LNCaP clone FGC (cell line): ENCODE measurements around the gene LSS.

Experiments
- DNase-seq: peaks from one replicate; pipeline ENCODE4 v3.0.0-alpha.2; 2011; ENCODE audit warnings: low read depth
- H3K4me3 ChIP-seq: 2 replicates; pipeline ENCODE4 v1.5.1; 2011; ENCODE audit warnings: mild to moderate bottlenecking, low read depth, low read length, control low read depth
- CTCF ChIP-seq: IDR thresholded peaks from 2 replicates; pipeline ENCODE4 v1.5.1; 2012; ENCODE audit warnings: mild to moderate bottlenecking; ENCODE audit not compliant: control insufficient read depth, insufficient read depth; ENCODE audit errors: extremely low read depth

The LSS gene

GRCh38 chr21:46157396-46157986 lies 71.1 kb downstream of the LSS start:
- TF ChIP-seq CTCF: no peak
- no peak for DNase-seq
- H3K4me3 ChIP-seq: no peak overlapping the region

- no peak for DNase-seq
- TF ChIP-seq CTCF: no peak
- no peak overlapping the region for H3K4me3 ChIP-seq
Measured at GRCh38 chr21:46156678-46157077, 71.9 kb downstream of the LSS start.

- no peak for DNase-seq
- no peak for TF ChIP-seq CTCF
- H3K4me3 ChIP-seq: no peak overlapping the region
Measured at GRCh38 chr21:46156378-46156645, 72.3 kb downstream of the LSS start.

GRCh38 chr21:46155514-46156377 lies 72.8 kb downstream of the LSS start, which contains the start of gene FTCD:
Gene FTCD, minus strand, starts transcription at chr21:46155579. Its CDS starts 56 bp downstream, at chr21:46155523.
- no peak for DNase-seq
- no peak for TF ChIP-seq CTCF
- no peak within 1 kb of the TSS for H3K4me3 ChIP-seq

- no peak for DNase-seq
- no peak for TF ChIP-seq CTCF
- no peak overlapping the region for H3K4me3 ChIP-seq
Measured at GRCh38 chr21:46154955-46155513, 73.5 kb downstream of the LSS start.

- no peak for TF ChIP-seq CTCF
- no peak overlapping the region for H3K4me3 ChIP-seq
- DNase-seq: no peak
Measured at GRCh38 chr21:46154155-46154954, 74.2 kb downstream of the LSS start.
